GM18951 (cell line): ENCODE results near the gene COMMD10.

Experiments used
- POLR2A ChIP-seq: IDR thresholded peaks from 4 replicates; pipeline ENCODE4 v1.6.1; 2011; ENCODE audit warnings: mild to moderate bottlenecking; ENCODE audit not compliant: insufficient read length, insufficient read depth; ENCODE audit errors: extremely low read depth
- in situ Hi-C: fragments of 300-500 bp; cut with MboI; formaldehyde crosslinking; loops from one replicate; pipeline ENCODE4 v1.12.0; 2022; ENCODE audit warnings: low sequenced_read_pairs, mixed read lengths, inconsistent platforms; ENCODE audit not compliant: unreplicated experiment

COMMD10 gene

GRCh38 chr5:116299746-116300640 lies 215.2 kb downstream of the COMMD10 start:
- TF ChIP-seq POLR2A: no peak
- in situ Hi-C loops: no loop called here

- no peak for TF ChIP-seq POLR2A
Measured at GRCh38 chr5:116301110-116301509, 216.3 kb downstream of the COMMD10 start.

GRCh38 chr5:116303340-116303739 lies 218.5 kb downstream of the COMMD10 start:
- TF ChIP-seq POLR2A: no peak
- in situ Hi-C loops: no loop called here

More at GRCh38 chr5:116301110-116301509, 216.3 kb downstream of the COMMD10 start:
- in situ Hi-C loops: no loop called here

GRCh38 chr5:116303810-116304209 lies 219.0 kb downstream of the COMMD10 start:
- in situ Hi-C loops: no loop called here
- no peak for TF ChIP-seq POLR2A

GRCh38 chr5:116305899-116306298 lies 221.1 kb downstream of the COMMD10 start:
- TF ChIP-seq POLR2A: no peak
- in situ Hi-C loops: no loop called here

GRCh38 chr5:116306846-116307245 lies 222.0 kb downstream of the COMMD10 start:
- in situ Hi-C loops: no loop called here
- no peak for TF ChIP-seq POLR2A

GRCh38 chr5:116308391-116308790 lies 223.6 kb downstream of the COMMD10 start:
- in situ Hi-C loops: no loop called here

GRCh38 chr5:116313366-116313765 lies 228.5 kb downstream of the COMMD10 start:
- no peak for TF ChIP-seq POLR2A
- in situ Hi-C loops: no loop called here

More at GRCh38 chr5:116308391-116308790, 223.6 kb downstream of the COMMD10 start:
- TF ChIP-seq POLR2A: no peak

GRCh38 chr5:116315531-116315930 lies 230.7 kb downstream of the COMMD10 start:
- in situ Hi-C loops: no loop called here
- TF ChIP-seq POLR2A: no peak

GRCh38 chr5:116318091-116318854 lies 233.4 kb downstream of the COMMD10 start:
- in situ Hi-C loops: no loop called here
- TF ChIP-seq POLR2A: no peak

- TF ChIP-seq POLR2A: no peak
- in situ Hi-C loops: no loop called here
Measured at GRCh38 chr5:116320486-116320885, 235.7 kb downstream of the COMMD10 start.

- in situ Hi-C loops: no loop called here
- TF ChIP-seq POLR2A: no peak
Measured at GRCh38 chr5:116329503-116329902, 244.7 kb downstream of the COMMD10 start.

GRCh38 chr5:116340799-116341198 lies 256.0 kb downstream of the COMMD10 start:
- TF ChIP-seq POLR2A: no peak
- in situ Hi-C loops: no loop called here
